NB4 (cell line): ENCODE results near the gene VAMP7.

Source experiments
- POLR2A ChIP-seq: IDR thresholded peaks from 2 replicates; pipeline ENCODE4 v1.6.1; 2011; ENCODE audit warnings: mild to moderate bottlenecking; ENCODE audit not compliant: insufficient read length; ENCODE audit errors: extremely low read depth
- TF ChIP-seq, protein P1 (sequence below): IDR thresholded peaks from 2 replicates; pipeline ENCODE4 v1.6.1; 2011; ENCODE audit warnings: low read depth, low read length
- TF ChIP-seq, protein P2 (sequence below): IDR thresholded peaks from one replicate; pipeline ENCODE4 v1.5.1; 2012; ENCODE audit warnings: low read depth, low read length

DNA sequence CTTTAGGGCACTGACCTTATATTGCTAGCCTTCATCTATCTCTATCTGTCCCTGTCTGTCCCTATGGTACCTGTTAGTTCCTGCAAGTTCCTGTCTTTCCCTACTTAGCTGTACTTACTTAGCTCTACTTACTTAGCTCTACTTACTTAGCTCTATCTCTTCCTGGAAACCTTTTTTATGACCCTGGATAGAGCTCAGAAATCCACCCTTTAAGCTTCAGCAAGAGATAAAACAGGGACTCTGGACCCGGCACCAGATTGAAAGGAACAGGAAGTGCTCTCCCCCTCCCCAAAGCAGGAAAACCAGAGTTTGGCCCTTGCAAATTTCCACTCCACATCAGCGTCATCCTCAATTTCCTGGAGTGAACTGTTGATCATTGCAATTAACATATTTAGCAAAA is 104.1 kb downstream of the VAMP7 start:
- TF ChIP-seq, protein P1, sequence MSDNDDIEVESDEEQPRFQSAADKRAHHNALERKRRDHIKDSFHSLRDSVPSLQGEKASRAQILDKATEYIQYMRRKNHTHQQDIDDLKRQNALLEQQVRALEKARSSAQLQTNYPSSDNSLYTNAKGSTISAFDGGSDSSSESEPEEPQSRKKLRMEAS, result no peak
- no peak for TF ChIP-seq POLR2A
- TF ChIP-seq, protein P2, sequence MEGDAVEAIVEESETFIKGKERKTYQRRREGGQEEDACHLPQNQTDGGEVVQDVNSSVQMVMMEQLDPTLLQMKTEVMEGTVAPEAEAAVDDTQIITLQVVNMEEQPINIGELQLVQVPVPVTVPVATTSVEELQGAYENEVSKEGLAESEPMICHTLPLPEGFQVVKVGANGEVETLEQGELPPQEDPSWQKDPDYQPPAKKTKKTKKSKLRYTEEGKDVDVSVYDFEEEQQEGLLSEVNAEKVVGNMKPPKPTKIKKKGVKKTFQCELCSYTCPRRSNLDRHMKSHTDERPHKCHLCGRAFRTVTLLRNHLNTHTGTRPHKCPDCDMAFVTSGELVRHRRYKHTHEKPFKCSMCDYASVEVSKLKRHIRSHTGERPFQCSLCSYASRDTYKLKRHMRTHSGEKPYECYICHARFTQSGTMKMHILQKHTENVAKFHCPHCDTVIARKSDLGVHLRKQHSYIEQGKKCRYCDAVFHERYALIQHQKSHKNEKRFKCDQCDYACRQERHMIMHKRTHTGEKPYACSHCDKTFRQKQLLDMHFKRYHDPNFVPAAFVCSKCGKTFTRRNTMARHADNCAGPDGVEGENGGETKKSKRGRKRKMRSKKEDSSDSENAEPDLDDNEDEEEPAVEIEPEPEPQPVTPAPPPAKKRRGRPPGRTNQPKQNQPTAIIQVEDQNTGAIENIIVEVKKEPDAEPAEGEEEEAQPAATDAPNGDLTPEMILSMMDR, result no peak
